ENCODE data around the gene PELI2.

The PELI2 gene

DNA sequence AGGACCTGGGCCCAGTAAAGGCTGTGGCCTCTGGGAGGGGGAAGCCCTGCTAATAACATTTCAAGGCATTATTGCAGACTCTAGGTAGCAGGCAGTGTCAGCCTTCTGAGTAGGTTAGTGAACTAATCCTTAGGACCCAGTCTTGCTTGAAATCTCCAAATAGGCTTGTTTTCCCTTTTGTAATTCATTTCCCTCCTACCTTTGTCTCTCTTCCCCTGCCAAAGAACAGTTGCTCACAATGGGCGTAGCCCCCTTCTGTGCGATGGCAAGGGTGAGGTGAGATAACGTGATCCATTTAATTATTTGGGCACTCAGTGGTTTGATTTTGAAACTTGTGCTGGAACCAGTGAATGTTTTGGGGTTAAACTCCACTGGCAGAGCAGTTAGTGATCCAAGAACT, 10.9 kb downstream of the PELI2 start:
- Histone ChIP-seq H3K4me2 (ENCODE audit: low read length) (no peak overlapping the region), H3K27ac (no peak overlapping the region), H3K4me3 (ENCODE audit: low read depth, low read length) (no peak overlapping the region), H3K9ac (no peak overlapping the region), H3K27me3 (ENCODE audit: control insufficient read depth, insufficient read depth, low read length) (no peaks in the 10 kb centered on the region), H3K4me1 (no peaks in the 10 kb centered on the region), H3K36me3 (ENCODE audit: control insufficient read depth, insufficient read depth, low read length) (no peaks in the 10 kb centered on the region), H3K79me2 (peaks cover 8% of the 10 kb centered on the region), H3K9me3 (ENCODE audit: control insufficient read depth, low read length) (no peaks in the 10 kb centered on the region), H2AFZ (no peak overlapping the region)
- TF ChIP-seq, protein P1, sequence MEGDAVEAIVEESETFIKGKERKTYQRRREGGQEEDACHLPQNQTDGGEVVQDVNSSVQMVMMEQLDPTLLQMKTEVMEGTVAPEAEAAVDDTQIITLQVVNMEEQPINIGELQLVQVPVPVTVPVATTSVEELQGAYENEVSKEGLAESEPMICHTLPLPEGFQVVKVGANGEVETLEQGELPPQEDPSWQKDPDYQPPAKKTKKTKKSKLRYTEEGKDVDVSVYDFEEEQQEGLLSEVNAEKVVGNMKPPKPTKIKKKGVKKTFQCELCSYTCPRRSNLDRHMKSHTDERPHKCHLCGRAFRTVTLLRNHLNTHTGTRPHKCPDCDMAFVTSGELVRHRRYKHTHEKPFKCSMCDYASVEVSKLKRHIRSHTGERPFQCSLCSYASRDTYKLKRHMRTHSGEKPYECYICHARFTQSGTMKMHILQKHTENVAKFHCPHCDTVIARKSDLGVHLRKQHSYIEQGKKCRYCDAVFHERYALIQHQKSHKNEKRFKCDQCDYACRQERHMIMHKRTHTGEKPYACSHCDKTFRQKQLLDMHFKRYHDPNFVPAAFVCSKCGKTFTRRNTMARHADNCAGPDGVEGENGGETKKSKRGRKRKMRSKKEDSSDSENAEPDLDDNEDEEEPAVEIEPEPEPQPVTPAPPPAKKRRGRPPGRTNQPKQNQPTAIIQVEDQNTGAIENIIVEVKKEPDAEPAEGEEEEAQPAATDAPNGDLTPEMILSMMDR (IDR thresholded peaks at IDR 0.05), result no peak

DNA sequence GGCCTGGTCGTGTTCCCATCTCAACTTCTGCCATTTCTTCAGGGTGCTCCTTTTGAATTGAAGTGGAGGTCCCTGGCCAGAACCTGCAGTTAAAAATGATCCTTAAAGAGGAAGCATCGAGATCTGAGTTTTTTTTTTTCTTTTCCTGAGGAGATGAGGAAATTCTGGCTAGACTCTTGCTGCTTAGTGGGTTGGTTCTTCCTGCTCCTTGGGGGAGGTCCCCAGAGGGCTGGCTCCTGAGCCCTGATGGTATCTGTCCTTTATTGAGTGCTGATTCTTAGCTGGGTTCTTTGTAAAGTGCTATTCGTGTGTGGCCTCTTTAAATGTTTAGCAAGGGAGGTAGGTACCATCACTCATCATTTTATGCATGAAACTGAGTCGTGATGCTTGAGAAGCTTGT, 11.7 kb downstream of the PELI2 start:
- Histone ChIP-seq H3K79me2 (peaks cover 3% of the 10 kb centered on the region), H3K27me3 (ENCODE audit: control insufficient read depth, insufficient read depth, low read length) (no peaks in the 10 kb centered on the region), H3K27ac (no peak overlapping the region), H2AFZ (no peak overlapping the region), H3K36me3 (ENCODE audit: control insufficient read depth, insufficient read depth, low read length) (no peaks in the 10 kb centered on the region), H3K4me2 (ENCODE audit: low read length) (no peak overlapping the region), H3K9me3 (ENCODE audit: control insufficient read depth, low read length) (no peaks in the 10 kb centered on the region), H3K4me1 (no peaks in the 10 kb centered on the region), H3K4me3 (ENCODE audit: low read depth, low read length) (no peak overlapping the region), H3K9ac (no peak overlapping the region)
- TF ChIP-seq, protein P1 (IDR thresholded peaks at IDR 0.05), result no peak

- H3K9me3 ChIP-seq (ENCODE audit: control insufficient read depth, low read length), result no peaks in the 10 kb centered on the region
- H2AFZ ChIP-seq, result no peak overlapping the region
- no peak overlapping the region for H3K9ac ChIP-seq
- no peak overlapping the region for H3K4me3 ChIP-seq (ENCODE audit: low read depth, low read length)
- peaks cover 3% of the 10 kb centered on the region for H3K79me2 ChIP-seq
- H3K36me3 ChIP-seq (ENCODE audit: control insufficient read depth, insufficient read depth, low read length), result no peaks in the 10 kb centered on the region
- no peaks in the 10 kb centered on the region for H3K4me1 ChIP-seq
- no peak overlapping the region for H3K27ac ChIP-seq
- no peaks in the 10 kb centered on the region for H3K27me3 ChIP-seq (ENCODE audit: control insufficient read depth, insufficient read depth, low read length)
- TF ChIP-seq, protein P1 (IDR thresholded peaks at IDR 0.05), result no peak
- H3K4me2 ChIP-seq (ENCODE audit: low read length), result no peak overlapping the region
Measured at GRCh38 chr14:56131004-56131864, 13.0 kb downstream of the PELI2 start.

GRCh38 chr14:56131865-56132833, 13.9 kb downstream of the PELI2 start:
- Histone ChIP-seq H3K36me3 (ENCODE audit: control insufficient read depth, insufficient read depth, low read length) (no peaks in the 10 kb centered on the region), H3K4me3 (ENCODE audit: low read depth, low read length) (no peak overlapping the region), H3K9me3 (ENCODE audit: control insufficient read depth, low read length) (no peaks in the 10 kb centered on the region), H3K27ac (no peak overlapping the region), H3K79me2 (peaks cover 3% of the 10 kb centered on the region), H2AFZ (no peak overlapping the region), H3K27me3 (ENCODE audit: control insufficient read depth, insufficient read depth, low read length) (no peaks in the 10 kb centered on the region), H3K9ac (no peak overlapping the region), H3K4me2 (ENCODE audit: low read length) (no peak overlapping the region), H3K4me1 (no peaks in the 10 kb centered on the region)
- TF ChIP-seq, protein P1 (IDR thresholded peaks at IDR 0.05), result no peak
